ENCODE data around the gene MCU.
A peak's percentile ranks its signal among the peaks of the same experiment; 100 is the strongest.

GRCh38 chr10:72694476-72695369 is 2.8 kb downstream of the MCU start:
- TF ChIP-seq CTCF (IDR thresholded peaks at IDR 0.05; ENCODE audit: insufficient read depth, low read depth, low read length) (peak; percentile 39), EZH2 (IDR thresholded peaks at IDR 0.05; ENCODE audit: insufficient read depth, low read length) (no peak)
